H4 (cell line): Measurements from ENCODE around the gene STK11. TPM values are rescaled to one million over a fixed set of nuclear protein-coding genes. Genes with fewer than 3 reads are reported as not detected.
"Not testable (repeated sequence)": the region's sequence is repeated elsewhere in the genome, so short reads cannot be mapped to it uniquely, and the experiment has no call there.

Source experiments
- DNase-seq: peaks from one replicate; pipeline ENCODE4 v3.0.0-alpha.2; 2015; ENCODE audit warnings: low spot score
- total RNA-seq: library from RNA; depleted of rRNA; stranded (reverse); fragments of >200 nt; shearing (Covaris generic); gene quantifications from 2 replicates; pipeline ENCODE4 v1.2.3, GENCODE V29; 2014

The STK11 gene
- total RNA-seq, 1 experiment from 2014 or later: 17.4 TPM

- DNase-seq: no peak
These were observed 36.2 kb upstream of the STK11 start for GRCh38 chr19:1169411-1169791.

- peak; percentile 88 for DNase-seq
These were observed 35.4 kb upstream of the STK11 start for GRCh38 chr19:1169921-1170885.

- no peak for DNase-seq
These were observed 34.4 kb upstream of the STK11 start for GRCh38 chr19:1170938-1171754.

GRCh38 chr19:1171755-1172352 is 33.7 kb upstream of the STK11 start:
- no peak for DNase-seq

- peak; percentile 71 for DNase-seq
These were observed 33.0 kb upstream of the STK11 start for GRCh38 chr19:1172353-1173158.

- DNase-seq: no peak
These were observed 32.3 kb upstream of the STK11 start for GRCh38 chr19:1173159-1173844.

GRCh38 chr19:1173845-1174809 is 31.5 kb upstream of the STK11 start, which contains the start of gene SBNO2:
Gene SBNO2 (minus strand): TSS chr19:1174268. CDS start chr19:1154276, 19,992 bp downstream.
- DNase-seq: peak; percentile 61

GRCh38 chr19:1177322-1178114 is 28.1 kb upstream of the STK11 start:
- peak; percentile 68 for DNase-seq

- no peak for DNase-seq
These were observed 24.0 kb upstream of the STK11 start for GRCh38 chr19:1181606-1182005.

GRCh38 chr19:1182068-1182467 is 23.5 kb upstream of the STK11 start:
- no peak for DNase-seq

- DNase-seq: no peak
These were observed 22.9 kb upstream of the STK11 start for GRCh38 chr19:1182727-1183126.

GRCh38 chr19:1183543-1184172 is 21.9 kb upstream of the STK11 start:
- peak; percentile 48 for DNase-seq

- DNase-seq: no peak
These were observed 16.2 kb upstream of the STK11 start for GRCh38 chr19:1189419-1189818.

GRCh38 chr19:1199531-1199930 is 6.0 kb upstream of the STK11 start:
- no peak for DNase-seq

- DNase-seq: not testable (repeated sequence)
These were observed 5.0 kb upstream of the STK11 start for GRCh38 chr19:1200614-1201013.

GRCh38 chr19:1206150-1206863 is 729 bp downstream of the STK11 start:
- no peak for DNase-seq

- DNase-seq: no peak
These were observed 1.4 kb downstream of the STK11 start for GRCh38 chr19:1206864-1207450.
